GM15510 (cell line): Measurements from ENCODE around the gene AEBP1.

Experiments
- POLR2A ChIP-seq: IDR thresholded peaks from 3 replicates; pipeline ENCODE4 v1.6.1; 2011; ENCODE audit warnings: borderline replicate concordance; ENCODE audit not compliant: insufficient read length; ENCODE audit errors: extremely low read depth

Gene AEBP1

DNA sequence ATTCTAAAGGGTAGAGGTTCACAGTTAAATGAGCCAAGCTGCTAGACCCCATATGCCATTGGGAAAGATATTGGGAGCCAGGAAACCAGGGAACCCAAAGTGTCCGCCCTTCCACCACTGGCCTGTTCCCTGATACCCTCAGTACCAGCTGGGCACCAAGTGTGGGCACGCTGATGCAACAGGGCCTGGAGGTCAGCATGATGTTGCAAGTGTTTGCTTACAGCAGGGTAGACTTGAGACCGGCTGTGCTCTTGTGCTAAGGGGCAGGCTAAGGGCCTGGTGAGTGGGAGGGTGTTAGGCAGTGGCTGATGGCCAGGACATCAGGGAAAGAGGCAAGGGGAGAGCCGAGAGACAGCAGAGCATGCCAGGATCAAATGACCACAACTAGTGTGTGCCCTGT is 58.0 kb downstream of the AEBP1 start:
- TF ChIP-seq POLR2A = no peak

DNA sequence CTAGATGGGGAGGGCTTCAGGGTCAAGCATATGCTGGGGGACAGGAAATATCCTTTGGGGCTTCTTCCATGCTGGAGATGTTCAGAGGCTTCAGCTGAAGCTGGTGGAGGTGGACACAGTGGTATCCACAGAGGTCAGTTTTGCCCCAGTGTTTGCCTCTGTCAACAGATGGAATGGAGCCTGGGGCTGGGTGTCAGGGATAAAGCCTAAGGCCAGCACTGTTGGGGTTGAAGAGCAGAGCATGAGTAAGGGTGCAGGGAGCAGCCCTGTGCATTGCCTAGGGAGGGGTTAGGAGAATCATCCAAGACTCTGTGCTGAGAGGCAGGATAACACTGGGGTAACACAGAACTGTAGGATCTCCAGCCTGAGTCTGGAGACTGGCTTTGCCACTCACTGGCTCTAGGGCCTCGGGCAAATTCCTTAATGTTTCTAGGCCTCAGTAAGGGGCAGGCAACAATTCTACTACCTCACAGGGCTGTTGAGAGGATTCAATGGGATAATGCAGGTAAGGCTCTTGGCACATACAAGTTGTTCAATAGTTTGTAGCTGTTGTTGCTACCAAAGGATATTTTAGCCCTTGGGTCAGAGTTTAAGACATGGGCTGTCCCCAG is 58.7 kb downstream of the AEBP1 start:
- TF ChIP-seq POLR2A = no peak

DNA sequence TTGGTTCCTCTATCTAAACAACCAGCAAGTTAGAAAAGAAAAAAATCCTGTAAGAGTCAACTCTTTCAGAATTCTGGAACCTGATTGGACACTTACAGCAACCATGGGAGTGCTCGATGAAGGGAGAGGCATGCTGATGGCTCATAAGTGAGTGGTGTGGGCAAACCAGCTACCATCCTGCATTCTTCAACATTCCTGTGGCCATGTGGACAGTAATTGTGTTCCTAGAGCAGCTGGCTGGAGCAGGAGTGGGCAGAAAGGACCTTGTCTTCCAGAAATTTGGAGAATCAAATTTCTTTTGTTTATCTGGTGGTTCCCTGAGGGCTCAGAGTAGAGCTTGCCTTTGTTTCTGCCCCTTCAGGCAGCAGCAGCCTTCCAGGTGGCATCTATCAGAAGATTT is 59.4 kb downstream of the AEBP1 start:
- no peak for TF ChIP-seq POLR2A
